GM19372 (cell line): ENCODE measurements around the gene LRRN1.
A peak's percentile ranks its signal among the peaks of the same experiment; 100 is the strongest.

Source experiments
- ATAC-seq: cut with Tn5 transposase; IDR thresholded peaks from one replicate; pipeline ENCODE4 v1.9.1; 2021; ENCODE audit warnings: mild to moderate bottlenecking, low read depth, moderate library complexity; ENCODE audit not compliant: unreplicated experiment

The LRRN1 gene

DNA sequence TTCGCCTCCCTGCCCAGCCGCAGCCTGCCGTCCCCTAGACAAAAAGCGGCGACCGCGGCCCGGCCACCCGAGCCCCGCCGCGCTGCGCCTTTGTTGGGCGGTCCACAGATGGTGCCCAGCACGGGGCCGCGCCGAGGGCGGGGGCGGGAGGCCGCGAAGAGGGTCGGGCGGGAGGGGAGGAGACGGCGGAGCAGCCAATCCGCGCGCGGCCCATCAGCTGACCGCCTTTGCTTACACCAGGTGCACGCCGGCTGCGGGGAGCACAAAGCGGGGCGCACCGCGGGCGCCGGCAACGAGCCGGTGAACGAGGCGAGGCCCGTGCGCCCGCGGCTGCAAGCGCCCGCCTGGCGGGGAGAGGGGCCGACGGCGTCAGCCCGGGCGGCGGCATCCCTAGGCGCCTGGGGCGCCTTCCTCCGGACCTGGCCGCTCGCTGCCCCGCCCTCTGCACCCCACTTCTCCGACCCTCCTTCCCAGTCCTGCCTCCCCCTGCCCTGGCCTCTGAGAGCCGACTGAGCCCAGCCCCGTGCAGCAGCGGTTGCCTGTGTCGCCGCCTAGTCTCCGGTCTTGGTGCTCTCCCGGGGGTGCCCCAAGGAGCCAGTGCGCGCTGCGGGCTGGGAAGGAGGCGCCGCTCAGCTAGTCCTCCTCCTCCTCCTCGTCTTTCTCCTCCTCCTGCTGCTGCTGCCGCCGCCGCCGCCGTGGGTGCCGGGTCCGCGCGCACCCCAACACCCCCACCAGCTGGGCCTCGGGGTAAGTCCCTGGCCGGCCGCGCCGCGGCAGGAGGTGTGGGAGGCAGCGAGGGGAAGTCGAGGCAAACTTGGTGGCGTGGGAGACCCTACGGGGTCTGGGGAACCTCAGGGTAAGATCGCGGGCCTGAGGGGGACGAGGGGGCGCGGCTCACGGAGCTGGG is at the start of gene LRRN1:
TSS of gene LRRN1 (plus strand) at position 259 of the 907 bp plus-strand sequence. CDS start 45,211 bp downstream, outside the sequence.
- ATAC-seq: peak; percentile 65

DNA sequence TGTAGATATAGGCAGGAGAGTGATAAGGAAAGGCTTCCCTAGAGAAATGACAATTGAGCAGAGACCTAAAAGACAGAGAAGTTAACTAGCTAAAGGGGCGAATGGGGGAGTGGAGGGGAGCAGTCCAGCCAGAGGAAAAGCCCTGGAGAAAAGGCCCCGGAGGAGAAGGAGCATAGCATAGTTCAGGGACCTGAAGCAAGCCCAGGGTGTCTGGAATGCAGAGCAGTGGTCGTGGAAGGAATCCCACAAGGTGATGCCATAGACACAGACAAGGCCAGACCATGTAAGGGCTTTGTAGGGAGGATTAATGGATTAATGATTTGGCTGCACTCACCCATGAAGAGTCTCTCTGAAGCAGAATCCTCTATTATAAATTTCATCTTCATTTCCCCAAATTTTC is 45.8 kb upstream of the LRRN1 start:
- ATAC-seq: no peak

- ATAC-seq: no peak
Measured at GRCh38 chr3:3765661-3766060, 33.6 kb upstream of the LRRN1 start.

- no peak for ATAC-seq
Measured at GRCh38 chr3:3766140-3766539, 33.1 kb upstream of the LRRN1 start.

DNA sequence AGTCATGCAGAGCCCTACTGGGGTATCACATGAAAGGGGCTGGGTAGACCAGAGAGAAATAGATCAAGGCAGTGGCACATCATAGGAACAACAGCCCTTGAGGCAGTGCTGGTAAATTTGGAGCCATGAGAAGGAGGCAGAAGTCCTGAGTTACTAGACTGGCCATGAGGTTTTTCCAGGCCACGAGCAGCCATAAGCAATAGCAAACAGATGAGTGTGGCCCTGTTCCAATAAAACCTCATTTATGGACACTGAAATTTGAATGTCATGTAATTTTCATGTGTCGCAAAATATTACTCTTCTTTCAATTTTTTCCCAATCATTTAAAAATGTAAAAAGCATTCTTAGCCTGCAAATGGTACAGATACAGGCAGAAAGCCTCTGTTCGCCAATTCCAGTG is 28.1 kb upstream of the LRRN1 start:
- ATAC-seq: no peak

DNA sequence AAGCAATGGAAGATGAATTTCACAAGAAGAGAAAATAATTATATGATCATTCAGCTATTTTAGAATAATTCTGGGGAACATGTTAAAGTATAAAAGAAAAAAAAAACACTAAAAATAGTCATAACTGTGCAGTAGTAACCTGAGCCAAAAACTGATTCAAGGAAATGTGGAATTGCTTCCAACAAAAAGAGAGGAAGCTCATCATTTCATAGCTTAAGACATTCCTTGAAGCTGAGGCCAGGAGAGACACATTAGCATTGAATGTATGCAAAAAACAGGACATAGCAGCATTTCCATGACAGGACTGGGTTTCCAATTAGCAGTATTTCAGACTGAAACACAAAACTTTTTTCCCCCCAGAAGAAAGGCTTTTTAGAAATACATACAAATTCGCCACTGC is 27.7 kb upstream of the LRRN1 start:
- ATAC-seq: no peak

GRCh38 chr3:3772338-3772737 is 26.9 kb upstream of the LRRN1 start:
- no peak for ATAC-seq

DNA sequence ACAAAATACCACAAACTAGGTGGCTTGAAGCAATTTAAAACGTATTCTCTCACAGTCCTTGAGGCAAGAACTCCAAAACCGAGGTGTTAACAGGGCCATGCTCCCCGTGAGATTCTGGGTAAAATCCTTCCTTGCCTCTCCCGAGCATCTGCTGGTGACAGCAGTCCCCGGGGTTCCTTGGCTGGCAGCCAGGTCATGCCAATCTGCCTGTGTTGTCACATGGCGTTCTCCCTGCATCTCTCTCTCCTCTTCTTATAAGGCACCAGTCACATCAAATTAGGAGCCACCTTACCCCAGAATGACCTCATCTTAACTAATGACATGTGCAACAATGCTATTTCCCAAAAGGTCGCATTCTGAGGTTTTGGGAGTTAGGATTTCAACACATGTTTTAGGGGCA is 26.3 kb upstream of the LRRN1 start:
- no peak for ATAC-seq

- ATAC-seq: no peak
Measured at GRCh38 chr3:3776607-3777006, 22.6 kb upstream of the LRRN1 start.

DNA sequence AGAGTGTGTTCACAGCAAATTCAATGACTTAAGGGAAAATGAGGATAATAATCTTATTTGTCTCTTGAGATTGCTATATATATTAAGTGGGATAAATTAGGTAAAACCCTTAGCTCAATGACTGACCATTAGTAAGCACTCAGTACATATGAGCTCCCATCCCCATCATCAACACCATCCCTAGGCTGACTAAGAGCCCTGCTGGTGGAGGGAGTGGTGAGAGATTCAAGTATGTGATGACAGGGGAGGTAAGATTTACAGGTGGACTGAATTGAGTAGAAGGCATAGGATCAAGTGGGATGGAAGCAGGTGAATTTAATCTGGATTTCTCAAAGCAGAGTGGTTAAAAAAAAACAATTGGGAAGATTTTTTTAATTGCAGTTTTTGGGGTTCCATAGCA is 21.0 kb upstream of the LRRN1 start:
- no peak for ATAC-seq

DNA sequence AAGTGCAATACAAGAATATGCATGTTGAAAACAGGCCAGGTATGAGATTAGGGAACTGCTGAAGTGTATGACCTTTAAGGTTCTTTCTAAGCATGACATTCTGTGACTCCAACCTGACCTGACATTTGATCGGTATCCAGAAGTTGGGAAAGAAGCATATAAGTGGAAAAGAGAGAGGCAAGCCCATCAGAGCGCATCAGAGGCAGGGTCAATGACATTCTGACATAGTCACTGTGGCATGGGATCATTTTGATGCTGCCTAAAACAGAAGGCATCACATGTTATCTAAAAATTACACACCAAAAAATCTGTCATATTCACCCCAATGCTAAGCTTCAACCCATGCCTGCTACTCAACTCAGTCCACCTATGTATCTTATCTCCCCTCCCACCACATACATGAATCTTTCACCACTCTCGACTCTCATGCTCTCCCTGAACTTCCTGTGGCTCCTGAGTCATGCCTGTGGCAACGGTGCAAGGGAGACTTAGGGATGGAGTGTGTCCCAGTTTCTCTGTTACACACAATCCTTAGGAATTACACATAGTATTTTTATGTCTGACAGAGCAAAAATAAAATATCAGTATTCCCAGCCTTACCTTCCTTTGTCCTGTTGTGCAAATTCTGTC is 20.5 kb upstream of the LRRN1 start:
- ATAC-seq: no peak

DNA sequence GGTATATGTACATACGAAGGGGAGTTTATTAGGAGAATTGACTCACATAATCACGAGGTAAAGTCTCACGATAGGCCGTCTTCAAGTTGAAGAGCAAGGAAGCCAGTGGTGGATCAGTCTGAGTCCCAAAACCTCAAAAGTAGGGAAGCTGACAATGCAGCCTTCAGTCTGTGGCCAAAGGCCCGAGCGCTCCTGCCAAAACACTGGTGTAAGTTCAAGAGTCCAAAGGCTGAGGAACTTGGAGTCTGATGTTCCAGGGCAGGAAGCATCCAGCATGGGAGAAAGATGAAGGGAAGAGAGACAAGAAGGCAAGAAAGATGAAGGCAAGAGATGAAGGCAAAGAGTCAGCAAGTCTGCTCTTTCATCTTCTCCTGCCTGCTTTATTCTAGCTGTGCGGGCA is 16.8 kb upstream of the LRRN1 start:
- no peak for ATAC-seq

DNA sequence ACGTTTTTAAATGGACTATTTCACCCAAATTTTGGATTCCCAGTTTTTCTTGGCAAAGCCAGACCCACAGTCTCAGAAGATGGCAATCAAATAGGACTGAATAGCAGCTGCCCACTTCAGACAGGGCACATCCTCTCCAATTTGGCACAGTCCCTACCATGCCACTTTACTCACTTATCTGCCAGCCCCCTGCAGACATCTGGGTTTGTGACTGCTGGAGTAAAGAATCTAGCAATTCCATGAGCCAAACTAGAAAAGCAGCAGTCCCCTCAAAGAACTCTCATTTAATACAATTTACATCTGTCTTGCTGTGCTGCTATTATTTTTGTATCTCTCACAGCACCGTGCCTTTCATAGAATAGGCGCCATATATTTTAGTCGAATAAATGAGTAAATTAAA is 16.0 kb upstream of the LRRN1 start:
- no peak for ATAC-seq

GRCh38 chr3:3783696-3784095 is 15.5 kb upstream of the LRRN1 start:
- ATAC-seq: no peak

- ATAC-seq: no peak
Measured at GRCh38 chr3:3792391-3792790, 6.8 kb upstream of the LRRN1 start.

GRCh38 chr3:3798631-3799113 is 559 bp upstream of the LRRN1 start:
- peak; percentile 37 for ATAC-seq

DNA sequence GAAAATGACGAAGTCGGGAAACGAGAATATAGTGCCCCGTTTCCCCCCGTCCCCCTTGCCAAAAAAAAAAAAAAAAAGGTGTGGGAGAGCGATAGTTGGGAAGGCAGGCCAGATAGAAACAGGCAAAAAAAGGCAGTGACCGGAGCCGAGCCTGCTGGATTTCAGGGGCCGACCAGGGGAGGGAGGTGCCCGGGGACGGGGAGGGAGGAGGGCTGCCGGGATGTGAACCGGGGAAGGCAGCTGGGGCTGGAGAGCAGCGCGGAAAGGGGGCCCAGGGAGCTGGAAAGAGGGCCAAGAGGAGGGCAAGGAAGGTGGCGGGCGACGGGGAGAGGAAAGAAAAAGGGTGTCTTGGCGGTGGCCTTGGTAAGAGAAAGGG is 837 bp downstream of the LRRN1 start:
- no peak for ATAC-seq

GRCh38 chr3:3800685-3801493 is 1.7 kb downstream of the LRRN1 start:
- ATAC-seq: no peak

DNA sequence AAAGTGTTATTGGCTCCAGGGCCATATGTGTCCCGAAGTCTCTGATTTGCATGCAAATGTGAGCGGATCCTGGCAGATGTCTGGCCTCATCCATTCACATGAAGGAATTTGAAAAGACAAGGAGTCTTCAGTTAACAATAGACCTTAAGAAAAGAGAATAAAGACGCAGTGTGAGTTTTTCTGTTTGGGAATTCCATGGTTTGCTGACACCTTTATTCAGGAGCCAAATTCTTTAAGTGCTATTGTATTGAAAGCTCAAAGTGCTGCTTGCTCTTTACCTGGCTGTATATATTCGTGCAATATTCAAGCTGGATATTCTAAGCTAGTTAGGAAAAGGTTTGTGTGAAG is 2.2 kb downstream of the LRRN1 start:
- no peak for ATAC-seq

DNA sequence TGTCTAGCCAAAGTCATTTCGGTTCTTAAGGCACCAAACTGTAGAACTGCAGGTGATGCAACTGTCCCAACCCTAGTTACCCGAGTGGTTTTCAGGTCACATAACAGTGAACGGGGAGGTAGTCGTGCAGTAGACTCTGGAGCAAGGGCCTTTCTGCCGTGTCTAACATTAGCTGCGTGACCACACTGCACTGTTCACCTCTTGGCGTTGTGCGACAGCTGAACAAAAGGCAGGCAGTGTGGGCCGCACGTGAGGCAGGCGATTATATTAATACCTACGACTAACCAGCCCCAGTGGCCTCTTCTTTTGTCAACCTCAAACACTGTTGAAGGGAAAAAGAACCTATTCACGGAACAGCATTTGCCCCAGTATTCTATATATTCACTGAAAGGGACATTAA is 2.8 kb downstream of the LRRN1 start:
- ATAC-seq: no peak

DNA sequence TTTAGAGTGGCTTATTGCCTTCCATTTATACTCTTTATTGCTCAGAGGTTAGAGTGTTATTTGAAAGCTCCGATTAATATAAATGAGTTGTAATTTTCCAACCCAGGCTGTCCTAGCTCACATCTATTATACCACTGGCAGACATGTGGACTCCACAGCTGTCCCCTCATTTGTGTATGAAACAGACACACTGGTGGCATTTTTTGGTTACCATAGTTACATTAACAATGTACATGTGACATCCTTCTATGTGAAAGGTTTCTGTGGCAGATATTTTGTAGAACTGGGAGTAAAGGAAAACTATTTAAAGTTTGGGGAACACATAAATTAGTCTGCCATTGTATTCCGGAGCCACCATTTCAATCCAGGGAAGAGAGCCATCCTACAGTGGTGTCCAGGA is 5.3 kb downstream of the LRRN1 start:
- no peak for ATAC-seq
